GM12865 (cell line): ENCODE data around the gene CRTC1.

Source experiments
- DNase-seq: peaks from one replicate; pipeline ENCODE4 v3.0.0; 2010; ENCODE audit warnings: low read depth
- H3K4me3 ChIP-seq: 2 replicates; pipeline ENCODE4 v1.5.1; 2011; ENCODE audit warnings: mild to moderate bottlenecking, low read depth, low read length, control low read depth
- CTCF ChIP-seq: IDR thresholded peaks from 2 replicates; pipeline ENCODE4 v1.5.1; 2011; ENCODE audit warnings: low read length, control low read depth, low read depth, inconsistent platforms; ENCODE audit not compliant: insufficient read depth; ENCODE audit errors: missing control alignments

The CRTC1 gene

GRCh38 chr19:18746401-18747325 lies 63.2 kb downstream of the CRTC1 start:
- DNase-seq: no peak
- no peak for TF ChIP-seq CTCF
- H3K4me3 ChIP-seq: no peak overlapping the region

DNA sequence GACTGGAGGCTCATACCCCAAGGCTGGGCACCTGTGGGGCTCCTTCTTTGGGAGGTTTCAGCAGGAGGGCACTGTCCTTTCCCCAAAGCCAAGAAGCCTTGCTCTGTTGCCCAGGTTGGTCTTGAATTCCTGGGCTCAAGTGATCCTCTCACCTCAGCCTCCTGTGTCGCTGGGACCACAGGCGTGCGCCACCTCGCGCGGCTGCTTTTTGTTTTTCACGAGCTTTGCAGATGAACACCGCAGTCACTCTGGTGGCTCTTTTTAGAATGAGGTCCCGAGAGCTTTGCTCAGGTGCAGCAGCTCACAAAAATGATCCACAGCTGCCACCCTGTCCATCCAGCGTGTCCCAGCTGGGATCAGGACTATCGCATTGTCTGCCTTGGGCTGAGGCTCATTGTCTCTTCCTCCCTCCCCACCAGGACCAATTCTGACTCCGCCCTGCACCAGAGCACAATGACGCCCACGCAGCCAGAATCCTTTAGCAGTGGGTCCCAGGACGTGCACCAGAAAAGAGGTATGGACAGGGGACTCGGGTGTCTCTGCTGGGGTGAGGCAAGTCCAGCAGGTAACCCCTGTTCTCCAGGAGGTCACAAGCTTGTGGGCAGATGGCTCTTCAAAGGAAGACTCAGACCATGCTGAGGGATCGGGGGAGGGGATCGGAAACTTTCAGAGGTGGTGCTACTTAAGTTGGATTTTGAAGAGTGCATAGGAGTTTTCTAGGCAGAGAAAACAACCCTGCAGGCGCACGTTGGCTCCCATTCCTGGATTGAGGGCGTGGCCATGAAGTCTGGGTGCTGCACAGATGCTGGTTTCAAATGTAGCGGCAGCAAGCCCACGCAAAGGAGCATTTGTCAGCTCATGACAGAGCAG lies 66.1 kb downstream of the CRTC1 start:
- no peak for TF ChIP-seq CTCF
- no peak for DNase-seq
- no peak overlapping the region for H3K4me3 ChIP-seq

DNA sequence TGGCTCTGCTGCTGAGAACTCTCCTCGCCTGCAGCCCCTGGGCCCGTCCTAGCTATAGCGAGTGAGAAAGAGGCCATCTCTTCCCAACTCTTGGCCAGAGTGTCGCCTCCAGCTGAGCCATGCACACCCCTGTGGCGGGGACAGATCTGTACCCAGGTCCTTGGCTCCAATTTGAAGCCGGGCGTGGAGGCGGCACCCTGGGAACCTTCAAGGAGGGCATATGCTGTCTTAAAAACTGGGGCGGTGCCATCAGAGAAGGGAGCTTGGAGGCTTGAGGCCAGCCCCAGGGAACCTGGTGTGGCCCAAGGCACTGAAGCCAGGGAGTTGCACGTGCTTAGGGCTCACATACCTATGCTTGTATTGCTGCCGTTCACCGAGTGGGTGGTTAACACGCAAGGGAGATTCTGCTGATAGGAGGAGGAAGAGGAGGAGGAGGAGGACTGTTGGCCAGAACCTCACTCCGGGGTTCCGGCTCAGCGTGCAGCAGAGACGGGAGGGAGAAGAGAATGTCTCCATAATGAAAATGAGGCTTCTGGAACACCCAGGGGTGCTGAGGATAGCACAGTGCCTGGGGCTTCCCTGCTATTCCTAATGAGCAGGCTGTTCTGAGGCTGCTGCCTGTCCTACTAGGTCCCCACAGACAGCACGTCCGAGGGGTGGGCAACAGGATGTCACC lies 67.0 kb downstream of the CRTC1 start:
- TF ChIP-seq CTCF: no peak

DNA sequence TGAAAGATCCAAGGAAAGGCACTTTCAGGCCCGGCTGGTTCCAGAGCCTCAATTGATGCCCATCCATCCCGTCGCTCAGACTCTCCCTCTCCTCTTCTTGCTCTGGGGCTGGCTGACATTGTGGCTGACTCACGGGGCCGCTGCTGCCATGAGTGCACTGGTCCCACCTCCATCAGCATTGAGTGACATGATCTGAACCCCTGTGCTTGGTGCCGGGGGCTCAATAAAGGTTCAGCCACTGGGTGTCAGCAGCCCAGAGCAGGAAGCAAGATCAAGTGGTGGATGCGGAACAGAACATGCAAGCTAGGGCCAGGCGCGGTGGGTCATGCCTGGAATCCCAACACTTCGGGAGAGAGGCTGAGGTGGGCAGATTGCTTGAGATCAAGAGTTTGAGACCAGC lies 68.1 kb downstream of the CRTC1 start:
- DNase-seq: no peak
- no peak overlapping the region for H3K4me3 ChIP-seq
- no peak for TF ChIP-seq CTCF

More for the DNA sequence above, 67.0 kb downstream of the CRTC1 start:
- no peak for DNase-seq
- H3K4me3 ChIP-seq: no peak overlapping the region

DNA sequence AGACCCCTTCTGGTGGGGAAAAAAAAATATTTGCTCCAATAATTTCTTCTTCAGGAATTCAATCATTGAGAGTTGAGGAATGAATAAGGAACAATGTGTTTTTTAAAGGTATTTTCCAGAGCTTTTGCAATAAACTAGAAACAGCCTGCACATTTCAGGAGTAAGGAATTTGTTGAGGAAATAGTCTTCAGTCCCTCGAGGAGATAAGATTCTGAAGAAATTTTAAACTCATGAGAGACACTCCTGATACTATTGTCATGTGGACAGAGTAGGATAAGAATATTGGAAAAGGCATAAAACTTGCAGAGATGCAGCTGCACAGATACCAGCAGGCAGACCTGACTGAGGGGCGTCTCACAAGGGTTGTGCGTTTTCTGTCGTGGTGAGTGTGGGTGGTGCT lies 71.0 kb downstream of the CRTC1 start:
- no peak for TF ChIP-seq CTCF
- no peak overlapping the region for H3K4me3 ChIP-seq
- no peak for DNase-seq

GRCh38 chr19:18756896-18757295 lies 73.4 kb downstream of the CRTC1 start:
- DNase-seq: no peak

More at GRCh38 chr19:18756896-18757295, 73.4 kb downstream of the CRTC1 start:
- no peak for TF ChIP-seq CTCF
- no peak overlapping the region for H3K4me3 ChIP-seq
